NCI-H2171 (cell line): Measurements from ENCODE around the gene KEAP1.
A peak's percentile ranks its signal among the peaks of the same experiment; 100 is the strongest.

Source experiments
- DNase-seq: peaks from one replicate; lab custom pipeline; 2025; lab: John Stamatoyannopoulos, UW

KEAP1 gene

GRCh38 chr19:10523135-10523636, 20.0 kb upstream of the KEAP1 start:
- DNase-seq = no peak

- no peak for DNase-seq
These were observed 18.5 kb upstream of the KEAP1 start for GRCh38 chr19:10521461-10522171.

GRCh38 chr19:10520652-10521318, 17.6 kb upstream of the KEAP1 start:
- peak; percentile 21 for DNase-seq

GRCh38 chr19:10519421-10519820, 16.3 kb upstream of the KEAP1 start:
- no peak for DNase-seq

GRCh38 chr19:10518444-10519361, 15.5 kb upstream of the KEAP1 start:
- peak; percentile 94 for DNase-seq

- peak; percentile 65 for DNase-seq
These were observed 14.7 kb upstream of the KEAP1 start for GRCh38 chr19:10517760-10518443.

- DNase-seq = peak; percentile 49
These were observed 14.2 kb upstream of the KEAP1 start, which contains the start of gene S1PR5 for GRCh38 chr19:10517361-10517759. Gene S1PR5, minus strand, starts transcription at chr19:10517447. Its CDS starts 2,436 bp downstream, at chr19:10515011.

GRCh38 chr19:10516671-10517286, 13.6 kb upstream of the KEAP1 start:
- DNase-seq = no peak

- no peak for DNase-seq
These were observed 12.9 kb upstream of the KEAP1 start for GRCh38 chr19:10516064-10516385.

- no peak for DNase-seq
These were observed 11.3 kb upstream of the KEAP1 start for GRCh38 chr19:10514211-10515145.

GRCh38 chr19:10513223-10513622, 10.1 kb upstream of the KEAP1 start:
- DNase-seq = no peak

GRCh38 chr19:10510301-10510802, 7.2 kb upstream of the KEAP1 start:
- no peak for DNase-seq

GRCh38 chr19:10508707-10509106, 5.6 kb upstream of the KEAP1 start:
- no peak for DNase-seq

GRCh38 chr19:10508036-10508435, 4.9 kb upstream of the KEAP1 start:
- no peak for DNase-seq

- no peak for DNase-seq
These were observed 2.5 kb upstream of the KEAP1 start for GRCh38 chr19:10505583-10506229.

- DNase-seq = peak; percentile 94
These were observed 593 bp downstream of the KEAP1 start for GRCh38 chr19:10502524-10503001.

GRCh38 chr19:10501971-10502523, 1.1 kb downstream of the KEAP1 start:
- DNase-seq = no peak

GRCh38 chr19:10500247-10500592, 2.9 kb downstream of the KEAP1 start:
- DNase-seq = no peak

GRCh38 chr19:10499550-10500246, 3.5 kb downstream of the KEAP1 start:
- no peak for DNase-seq
